GM23338 (cell line): ENCODE measurements around the gene GOSR2. TPM values are rescaled to one million over a fixed set of nuclear protein-coding genes. Genes with fewer than 3 reads are reported as not detected.

Source experiments
- ATAC-seq: fragments of 200-7000 bp; cut with Tn5 transposase; 3 replicates; pipeline ENCODE4 v1.9.1; 2020
- DNase-seq: peaks from one replicate; pipeline ENCODE4 v3.0.0-alpha.2; 2015; ENCODE audit warnings: low spot score
- H2AFZ ChIP-seq: fragments of 200-600 bp; sonication (generic); 2 replicates; pipeline ENCODE4 v1.8.0; 2016; ENCODE audit warnings: antibody characterized with exemption, mild to moderate bottlenecking, moderate library complexity
- H3F3A ChIP-seq: fragments of 200-600 bp; sonication (generic); replicated peaks from 2 replicates; pipeline ENCODE4 v1.8.0; 2017; ENCODE audit warnings: antibody characterized with exemption, mixed run types, low read depth
- H3K27ac ChIP-seq: fragments of 200-600 bp; sonication (generic); 2 replicates; pipeline ENCODE4 v1.6.1; 2016; ENCODE audit warnings: low read depth
- H3K27me3 ChIP-seq: fragments of 200-600 bp; sonication (generic); 2 replicates; pipeline ENCODE4 v1.8.0; 2016; ENCODE audit warnings: mild to moderate bottlenecking, mixed run types, moderate library complexity; ENCODE audit not compliant: insufficient read depth
- H3K36me3 ChIP-seq: fragments of 200-600 bp; sonication (generic); 2 replicates; pipeline ENCODE4 v1.8.0; 2016; ENCODE audit warnings: mild to moderate bottlenecking; ENCODE audit not compliant: insufficient read depth
- H3K4me1 ChIP-seq: fragments of 200-600 bp; sonication (generic); 2 replicates; pipeline ENCODE4 v1.8.0; 2016; ENCODE audit warnings: mild to moderate bottlenecking, moderate library complexity; ENCODE audit not compliant: insufficient read depth
- H3K4me2 ChIP-seq: fragments of 200-600 bp; sonication (generic); 2 replicates; pipeline ENCODE4 v1.7.1; 2017; ENCODE audit warnings: mixed run types
- H3K4me3 ChIP-seq: fragments of 200-600 bp; sonication (generic); 2 replicates; pipeline ENCODE4 v1.6.1; 2016; ENCODE audit warnings: mixed run types
- H3K79me2 ChIP-seq: fragments of 200-600 bp; sonication (generic); replicated peaks from 2 replicates; pipeline ENCODE4 v1.8.0; 2017; ENCODE audit warnings: mild to moderate bottlenecking; ENCODE audit not compliant: insufficient read depth
- H3K9me2 ChIP-seq: fragments of 200-600 bp; sonication (generic); 2 replicates; pipeline ENCODE4 v1.8.0; 2017; ENCODE audit not compliant: insufficient read depth
- H4K20me1 ChIP-seq: fragments of 200-600 bp; sonication (generic); replicated peaks from 2 replicates; pipeline ENCODE4 v1.8.0; 2017; ENCODE audit warnings: mild to moderate bottlenecking; ENCODE audit not compliant: insufficient read depth
- H3K27ac Mint-ChIP-seq: 2 replicates; pipeline ENCODE4 v1.8.0; 2020; ENCODE audit warnings: inconsistent platforms, mild to moderate bottlenecking, moderate library complexity, mixed read lengths
- H3K27me3 Mint-ChIP-seq: 3 replicates; pipeline ENCODE4 v1.8.0; 2022; ENCODE audit warnings: low read depth, mild to moderate bottlenecking, moderate library complexity, mixed read lengths, inconsistent platforms; ENCODE audit not compliant: insufficient read depth, poor library complexity
- H3K36me3 Mint-ChIP-seq: 3 replicates; pipeline ENCODE4 v1.8.0; 2021; ENCODE audit warnings: low read depth, mild to moderate bottlenecking, inconsistent platforms, moderate library complexity, mixed read lengths
- H3K4me1 Mint-ChIP-seq: 3 replicates; pipeline ENCODE4 v1.8.0; 2020; ENCODE audit warnings: mild to moderate bottlenecking, inconsistent platforms, mixed read lengths
- H3K4me3 Mint-ChIP-seq: 3 replicates; pipeline ENCODE4 v1.8.0; 2021; ENCODE audit warnings: moderate library complexity, mild to moderate bottlenecking, inconsistent platforms, mixed read lengths
- H3K9me3 Mint-ChIP-seq: 3 replicates; pipeline ENCODE4 v1.8.0; 2020; ENCODE audit warnings: moderate library complexity, mild to moderate bottlenecking, inconsistent platforms, mixed read lengths
- CREB1 ChIP-seq: fragments of 250-450 bp; sonication (Bioruptor Pico); IDR thresholded peaks from 2 replicates; pipeline ENCODE4 v1.5.0; 2020; ENCODE audit warnings: low read depth, mild to moderate bottlenecking, moderate library complexity
- CTCF ChIP-seq, 2 experiments: fragments of 200-600 bp in 1 of 2; sonication (generic) in 1 of 2; conservative IDR thresholded peaks; 2 replicates each; pipeline versions ENCODE4 v1.5.1 to v1.6.1; 2016 to 2017; ENCODE audit warnings: antibody characterized with exemption in 2 of 2, low read depth in 2 of 2, mild to moderate bottlenecking in 2 of 2, moderate library complexity in 1 of 2
- ETS1 ChIP-seq: IDR thresholded peaks from 2 replicates; pipeline ENCODE4 v1.6.1; 2016; ENCODE audit warnings: antibody characterized with exemption
- EZH2phosphoT487 ChIP-seq: fragments of 200-600 bp; sonication (generic); IDR thresholded peaks from one replicate; pipeline ENCODE4 v1.8.1; 2018; ENCODE audit warnings: antibody characterized with exemption; ENCODE audit not compliant: unreplicated experiment
- NANOG ChIP-seq: IDR thresholded peaks from 2 replicates; pipeline ENCODE4 v1.6.1; 2016; ENCODE audit warnings: antibody characterized with exemption, borderline replicate concordance
- ZNF114 ChIP-seq: fragments of 250-450 bp; sonication (Bioruptor Pico); IDR thresholded peaks from 2 replicates; pipeline ENCODE4 v1.5.0; 2020; ENCODE audit warnings: mild to moderate bottlenecking, moderate library complexity
- polyA plus RNA-seq: library from polyadenylated mRNA; unstranded; fragments of >200 nt; fragmentation: Nextera tagmentation; extraction: Ambion mirVana; gene quantifications from 2 replicates; pipeline ENCODE4 v1.2.1, GENCODE V29; 2016
- total RNA-seq: library from RNA; depleted of rRNA; stranded (reverse); fragments of >200 nt; shearing (Covaris generic); gene quantifications from 2 replicates; pipeline ENCODE4 v1.2.3, GENCODE V29; 2014
- TF ChIP-seq, protein P1 (sequence below): IDR thresholded peaks from one replicate; pipeline ENCODE4 v1.6.1; 2018; ENCODE audit warnings: antibody characterized with exemption; ENCODE audit not compliant: unreplicated experiment

The GOSR2 gene
- total and polyA plus RNA-seq, 2 experiments from 2014 or later, result 33.2 to 36.2 TPM

GRCh38 chr17:46903762-46904672, 18.9 kb upstream of the GOSR2 start:
- H3K4me3 Mint-ChIP-seq, result no peak overlapping the region
- Histone ChIP-seq H3K27me3 (no peaks in the 10 kb centered on the region), H3K27ac (no peak overlapping the region), H3K4me1 (no peaks in the 10 kb centered on the region), H4K20me1 (no peaks in the 10 kb centered on the region), H3K79me2 (no peaks in the 10 kb centered on the region), H3K4me2 (no peak overlapping the region), H2AFZ (no peak overlapping the region), H3K4me3 (no peak overlapping the region), H3F3A (no peaks in the 10 kb centered on the region), H3K9me2 (0 out of 2 replicates have a peak, but pooled peaks cover 4% of the 10 kb centered on the region), H3K36me3 (no peaks in the 10 kb centered on the region)
- TF ChIP-seq EZH2phosphoT487 (no peak), ZNF114 (CRISPR knock-in tag) (no peak), CTCF (conservative IDR thresholded peaks at IDR 0.05; ENCODE audit: low read depth in 2 of 2) (no peak), NANOG (no peak), ETS1 (no peak), CREB1 (no peak)
- TF ChIP-seq, protein P1, sequence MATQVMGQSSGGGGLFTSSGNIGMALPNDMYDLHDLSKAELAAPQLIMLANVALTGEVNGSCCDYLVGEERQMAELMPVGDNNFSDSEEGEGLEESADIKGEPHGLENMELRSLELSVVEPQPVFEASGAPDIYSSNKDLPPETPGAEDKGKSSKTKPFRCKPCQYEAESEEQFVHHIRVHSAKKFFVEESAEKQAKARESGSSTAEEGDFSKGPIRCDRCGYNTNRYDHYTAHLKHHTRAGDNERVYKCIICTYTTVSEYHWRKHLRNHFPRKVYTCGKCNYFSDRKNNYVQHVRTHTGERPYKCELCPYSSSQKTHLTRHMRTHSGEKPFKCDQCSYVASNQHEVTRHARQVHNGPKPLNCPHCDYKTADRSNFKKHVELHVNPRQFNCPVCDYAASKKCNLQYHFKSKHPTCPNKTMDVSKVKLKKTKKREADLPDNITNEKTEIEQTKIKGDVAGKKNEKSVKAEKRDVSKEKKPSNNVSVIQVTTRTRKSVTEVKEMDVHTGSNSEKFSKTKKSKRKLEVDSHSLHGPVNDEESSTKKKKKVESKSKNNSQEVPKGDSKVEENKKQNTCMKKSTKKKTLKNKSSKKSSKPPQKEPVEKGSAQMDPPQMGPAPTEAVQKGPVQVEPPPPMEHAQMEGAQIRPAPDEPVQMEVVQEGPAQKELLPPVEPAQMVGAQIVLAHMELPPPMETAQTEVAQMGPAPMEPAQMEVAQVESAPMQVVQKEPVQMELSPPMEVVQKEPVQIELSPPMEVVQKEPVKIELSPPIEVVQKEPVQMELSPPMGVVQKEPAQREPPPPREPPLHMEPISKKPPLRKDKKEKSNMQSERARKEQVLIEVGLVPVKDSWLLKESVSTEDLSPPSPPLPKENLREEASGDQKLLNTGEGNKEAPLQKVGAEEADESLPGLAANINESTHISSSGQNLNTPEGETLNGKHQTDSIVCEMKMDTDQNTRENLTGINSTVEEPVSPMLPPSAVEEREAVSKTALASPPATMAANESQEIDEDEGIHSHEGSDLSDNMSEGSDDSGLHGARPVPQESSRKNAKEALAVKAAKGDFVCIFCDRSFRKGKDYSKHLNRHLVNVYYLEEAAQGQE, result no peak
- DNase-seq (no peak), ATAC-seq (no peak)
- H3K9me3 Mint-ChIP-seq, result peaks cover 5% of the 10 kb centered on the region; the same call in 2 of the 3 replicates
- no peaks in the 10 kb centered on the region for H3K36me3 Mint-ChIP-seq
- peaks cover 13% of the 10 kb centered on the region for H3K4me1 Mint-ChIP-seq
- H3K27me3 Mint-ChIP-seq, result peaks cover 10% of the 10 kb centered on the region
- H3K27ac Mint-ChIP-seq, result no peak overlapping the region
